Activated CD4-positive, alpha-beta T cell treated with anti-CD3 and anti-CD28 coated beads, Interleukin-10, Interleukin-2, amounts not matched to agents 100 ng/mL and 50 ng/mL, durations not matched to agents 16 hours and 8 hours (primary cell): Measurements from ENCODE around the gene EMX1.
A peak's percentile ranks its signal among the peaks of the same experiment; 100 is the strongest.

ENCODE experiments used
- DNase-seq: peaks from one replicate; pipeline ENCODE4 v3.0.0-alpha.2; 2020

EMX1 gene

DNA sequence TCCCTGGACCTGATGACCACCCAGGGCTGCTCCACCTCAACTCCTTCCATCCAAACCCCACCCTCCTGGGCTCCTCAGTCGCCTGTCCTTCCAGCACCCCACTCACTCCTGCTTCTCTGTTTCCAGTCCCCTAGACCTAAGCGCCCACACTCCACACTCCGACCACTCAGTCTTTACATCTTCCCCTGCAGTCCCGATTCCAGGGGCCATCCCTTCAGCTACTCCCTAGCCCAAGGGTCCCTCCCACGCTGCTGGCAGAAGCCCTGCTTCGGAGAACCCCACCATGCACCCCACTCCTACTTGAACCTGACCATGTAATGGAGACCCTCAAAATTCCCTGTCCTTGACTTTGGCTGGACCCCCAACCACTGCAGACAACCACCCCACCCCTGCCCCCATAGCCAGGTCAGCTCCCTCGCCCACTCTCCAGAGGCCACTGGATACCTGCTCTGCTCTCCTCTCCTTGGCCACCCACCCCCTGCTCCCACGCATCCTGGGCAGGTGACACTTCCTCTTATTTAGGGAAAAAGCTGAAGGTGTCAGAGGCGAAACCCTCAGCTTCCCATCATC lies 28.2 kb downstream of the EMX1 start:
- DNase-seq, result no peak

DNA sequence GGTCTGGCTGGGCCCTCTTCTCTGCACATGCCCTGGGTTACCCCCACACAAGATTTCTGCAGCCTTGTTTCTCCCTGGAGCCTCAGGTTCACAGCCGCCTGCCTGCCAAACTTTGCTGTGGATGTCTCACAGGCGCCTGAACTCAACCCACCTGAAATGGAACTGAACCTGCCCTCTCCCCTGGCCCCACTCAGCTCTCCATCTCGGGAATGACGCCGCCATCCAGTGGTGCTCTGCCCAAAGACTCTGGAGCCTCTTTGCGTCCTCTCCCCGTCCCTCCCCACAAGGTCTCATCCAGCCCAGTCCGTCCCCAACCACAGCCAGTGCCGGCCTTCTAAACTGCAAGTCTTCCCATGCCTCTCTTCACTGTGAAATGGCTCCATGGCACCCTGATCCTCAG lies 29.1 kb downstream of the EMX1 start:
- no peak for DNase-seq

DNA sequence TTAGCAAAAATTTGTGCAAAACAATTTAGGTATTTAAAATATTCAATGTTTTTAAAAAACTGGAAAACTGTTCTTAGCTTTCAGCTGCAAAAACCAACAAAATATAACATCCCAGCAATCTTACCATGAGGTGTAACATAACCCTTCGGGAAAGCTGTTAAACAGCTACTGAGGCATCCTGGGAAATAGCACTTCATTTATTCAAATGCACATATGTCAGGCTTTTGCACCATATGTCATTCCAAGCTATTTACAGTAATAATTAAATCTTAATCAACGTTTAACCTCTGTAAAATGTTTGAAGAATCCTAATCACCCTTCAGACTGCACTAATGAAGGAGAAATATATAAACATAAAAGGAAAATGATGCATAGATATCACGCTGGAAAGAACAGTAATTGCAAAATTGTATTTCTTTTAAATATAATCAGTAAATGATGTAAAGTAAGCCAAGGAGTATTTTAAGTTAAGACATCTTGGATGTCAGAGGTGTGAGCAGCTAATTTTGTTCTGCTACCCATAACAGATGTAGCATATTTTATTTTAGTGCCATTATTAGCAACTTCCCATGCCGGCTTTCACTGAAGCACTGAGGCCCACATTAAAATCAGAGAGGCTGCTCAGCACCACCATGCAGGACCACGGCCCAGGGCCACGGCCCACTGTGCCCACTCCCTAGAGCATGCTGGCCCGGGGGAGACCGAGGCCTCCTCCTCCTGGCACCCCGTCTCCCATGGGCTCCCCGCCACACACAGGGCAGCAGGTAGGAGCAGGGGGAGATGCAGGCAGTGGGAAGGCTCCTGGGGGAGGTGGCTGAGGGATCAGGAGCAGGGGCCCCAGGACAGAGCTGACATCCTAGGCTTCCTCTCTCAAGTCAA lies 30.9 kb downstream of the EMX1 start:
- no peak for DNase-seq

- DNase-seq, result no peak
Measured at GRCh38 chr2:72949045-72949444, 31.7 kb downstream of the EMX1 start.

- DNase-seq, result no peak
Measured at GRCh38 chr2:72949642-72950041, 32.3 kb downstream of the EMX1 start.

DNA sequence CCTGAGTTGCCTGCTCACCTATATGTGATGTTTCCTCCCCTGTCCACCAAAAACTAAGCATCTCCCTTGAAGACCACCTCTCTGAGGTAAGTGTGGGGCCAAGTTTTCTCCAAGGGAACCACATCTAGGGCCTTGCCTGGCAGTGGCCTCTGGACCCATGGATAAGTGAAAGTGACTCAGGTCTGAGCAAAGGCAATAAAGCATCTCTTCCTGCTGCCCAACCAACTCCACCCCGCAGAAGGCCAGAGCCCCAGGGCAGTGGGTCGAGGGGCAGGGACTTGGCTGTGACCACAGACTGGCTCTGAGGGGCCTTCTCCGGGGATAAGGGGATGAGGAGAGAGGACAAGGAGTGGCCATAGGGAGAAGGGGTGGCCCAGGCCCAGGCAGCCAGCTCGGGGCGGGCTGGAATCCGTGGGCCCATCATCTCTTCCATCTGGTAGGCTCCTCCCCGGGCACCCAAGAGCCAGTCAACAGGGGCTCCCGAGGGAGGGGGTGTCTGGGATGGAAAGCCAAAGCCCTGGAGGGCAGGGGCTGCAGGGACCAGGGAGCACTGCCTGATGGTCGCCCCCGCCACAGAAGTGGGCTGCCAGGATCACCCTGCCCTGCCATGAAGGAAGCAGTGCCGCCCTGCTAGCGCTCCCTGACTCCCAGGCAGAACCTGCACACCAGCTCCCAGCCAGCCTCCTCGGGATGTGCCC lies 33.4 kb downstream of the EMX1 start:
- DNase-seq, result no peak

- DNase-seq, result no peak
Measured at GRCh38 chr2:72951303-72952095, 34.2 kb downstream of the EMX1 start.

DNA sequence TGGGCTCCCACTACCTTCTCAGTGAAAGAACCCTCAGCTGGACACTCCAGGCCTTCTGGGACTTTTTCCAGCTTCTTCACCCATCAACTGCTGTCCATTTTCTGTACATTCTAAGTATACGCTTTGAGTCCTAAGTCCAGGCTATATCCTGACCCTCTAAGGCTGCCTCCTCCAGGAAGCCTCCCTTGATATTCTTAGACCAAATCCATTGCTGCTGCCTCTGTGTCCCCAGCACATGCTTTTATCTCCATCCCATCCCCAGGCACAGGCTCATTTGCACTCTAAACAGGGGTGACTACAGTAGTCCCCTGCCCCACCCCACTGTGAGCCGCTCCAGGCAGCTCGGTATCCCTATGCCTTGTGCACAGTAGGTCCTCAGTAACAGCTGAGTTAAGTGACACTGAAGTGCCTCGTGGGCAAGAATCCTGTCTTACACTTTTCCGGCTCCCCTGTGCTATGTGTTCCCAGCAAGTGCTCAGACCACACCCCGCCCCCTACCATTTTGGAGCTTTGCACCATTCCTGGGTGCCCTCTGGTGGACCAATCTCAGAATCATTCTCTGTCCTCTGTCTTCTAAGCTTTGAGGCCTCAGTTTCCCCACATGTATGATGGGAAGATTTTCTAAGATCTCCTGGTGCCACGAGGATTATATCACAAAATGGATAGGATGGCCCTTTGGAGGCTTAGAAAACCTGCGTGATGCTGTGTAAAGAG lies 34.9 kb downstream of the EMX1 start:
- no peak for DNase-seq

GRCh38 chr2:72952961-72953360 lies 35.6 kb downstream of the EMX1 start:
- DNase-seq, result no peak

GRCh38 chr2:72953528-72953927 lies 36.2 kb downstream of the EMX1 start:
- no peak for DNase-seq

DNA sequence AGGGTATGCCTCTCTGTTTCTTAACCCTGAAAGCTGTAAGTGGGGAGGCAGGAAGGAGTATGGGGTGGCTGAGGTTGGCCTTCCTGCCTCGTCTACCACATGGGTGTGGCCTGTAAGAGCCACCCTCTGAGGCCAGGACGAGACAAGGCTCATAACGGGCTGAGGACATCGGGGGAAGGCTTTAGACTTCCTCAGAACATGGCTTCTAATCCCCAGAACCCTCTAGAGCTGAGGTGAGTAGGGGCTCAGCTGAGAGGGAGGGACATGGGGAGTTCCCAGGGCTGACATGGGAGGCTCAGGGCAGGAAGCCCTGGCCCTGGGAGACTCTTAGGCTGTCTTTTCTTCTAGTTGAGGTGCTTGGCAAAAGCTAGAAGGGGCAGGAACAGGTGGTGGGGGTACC lies 36.7 kb downstream of the EMX1 start:
- peak; percentile 53 for DNase-seq

DNA sequence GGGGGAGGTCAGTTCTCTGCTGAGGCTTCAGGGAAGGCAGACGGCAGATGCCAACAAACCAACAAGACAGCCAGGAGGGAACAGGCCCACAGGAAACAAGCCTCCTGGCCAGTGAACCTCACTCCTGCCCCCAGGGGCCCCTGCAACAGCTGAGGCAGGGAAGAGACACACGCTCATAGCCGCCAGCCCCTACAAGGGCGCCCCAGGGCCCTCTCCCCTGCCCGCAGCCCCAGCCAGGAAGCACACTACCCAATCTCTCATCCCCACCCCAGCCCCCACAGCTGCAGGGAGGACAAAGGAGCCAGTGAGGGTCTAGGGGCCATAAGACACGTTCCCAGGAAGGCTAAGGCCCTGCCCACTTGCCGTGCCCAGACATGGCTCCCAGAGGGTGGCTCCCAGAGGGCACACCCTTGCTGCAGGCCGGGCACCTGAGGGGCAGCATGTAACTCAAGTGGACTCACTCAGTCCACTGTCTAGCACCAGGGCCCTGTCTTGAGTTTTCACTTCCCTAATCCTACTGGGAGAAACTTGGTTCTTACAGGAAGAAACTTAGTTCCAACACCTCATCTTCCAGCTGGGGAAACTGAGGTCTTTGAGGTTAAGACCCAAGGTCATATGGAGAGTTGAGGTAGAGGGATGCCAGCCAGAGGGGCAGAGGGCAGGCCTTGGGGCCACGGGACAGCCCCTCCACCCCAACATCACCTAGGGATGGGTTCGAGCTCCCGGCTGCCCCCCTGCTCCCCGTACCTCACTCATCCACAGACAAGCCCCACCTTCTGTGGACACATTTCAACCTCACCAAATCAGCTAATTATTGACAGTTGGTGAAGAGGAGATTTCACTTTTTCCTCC lies 37.3 kb downstream of the EMX1 start:
- no peak for DNase-seq

- no peak for DNase-seq
Measured at GRCh38 chr2:72955228-72956049, 38.1 kb downstream of the EMX1 start.

- DNase-seq, result no peak
Measured at GRCh38 chr2:72956050-72956395, 38.7 kb downstream of the EMX1 start.

DNA sequence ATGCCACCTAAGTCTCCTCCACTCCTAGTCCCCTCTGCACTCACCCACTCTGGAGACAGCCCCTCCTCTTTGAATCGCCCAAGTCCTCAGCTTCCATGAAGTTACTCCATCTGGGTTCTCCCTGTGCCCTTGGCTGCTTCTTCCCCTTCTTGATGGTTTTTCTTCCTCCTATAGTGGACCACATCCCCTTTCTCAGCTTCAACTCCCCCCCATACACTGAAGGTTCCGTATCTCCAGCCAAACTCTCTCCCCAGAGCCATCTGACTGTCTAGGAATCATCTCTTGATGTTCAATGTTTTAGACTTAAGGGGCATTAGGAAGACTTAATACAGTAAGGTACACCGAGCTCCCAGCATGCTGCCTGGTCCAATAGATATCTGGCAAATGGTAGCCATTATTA lies 39.6 kb downstream of the EMX1 start:
- no peak for DNase-seq

DNA sequence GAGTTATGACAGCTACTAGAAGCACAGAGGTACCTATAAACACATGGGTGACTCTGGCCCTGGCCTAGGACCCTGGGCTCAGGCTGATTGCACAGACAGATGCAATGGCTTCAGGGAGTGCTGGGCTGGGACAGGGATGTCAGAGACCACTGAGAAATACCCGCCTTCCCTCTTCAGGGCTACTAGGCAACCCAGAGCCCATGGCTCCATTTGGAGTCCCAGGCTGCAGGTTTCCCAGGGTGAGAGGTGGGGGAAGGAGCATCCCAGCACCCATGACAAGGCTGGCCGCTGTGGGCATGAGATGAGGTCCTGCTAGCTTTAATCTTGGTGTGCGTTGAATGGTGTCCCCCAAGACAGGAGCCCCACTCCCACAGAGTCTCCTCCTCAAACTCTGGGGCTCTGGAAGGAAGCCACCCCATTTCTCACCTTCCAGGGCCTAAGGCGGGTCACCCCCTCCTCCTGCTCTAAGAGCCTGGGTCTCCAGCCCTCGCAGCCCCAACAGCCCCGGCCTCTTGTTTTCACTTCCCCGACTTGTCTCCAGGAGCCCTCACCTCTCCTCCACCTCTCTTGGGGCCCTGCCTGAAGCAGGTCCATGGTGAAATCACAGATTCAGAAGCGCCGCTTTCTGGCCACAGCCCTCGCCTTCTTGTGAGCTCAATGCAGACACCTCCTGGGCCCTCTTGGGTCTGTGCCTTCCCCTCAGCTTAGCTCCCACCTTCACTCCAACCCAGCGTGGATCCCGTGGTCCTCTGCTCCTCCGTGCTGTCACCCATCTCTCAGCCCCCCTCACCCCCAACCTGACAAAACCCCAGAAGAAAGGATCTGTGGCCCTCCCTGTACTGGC lies 41.4 kb downstream of the EMX1 start:
- no peak for DNase-seq

DNA sequence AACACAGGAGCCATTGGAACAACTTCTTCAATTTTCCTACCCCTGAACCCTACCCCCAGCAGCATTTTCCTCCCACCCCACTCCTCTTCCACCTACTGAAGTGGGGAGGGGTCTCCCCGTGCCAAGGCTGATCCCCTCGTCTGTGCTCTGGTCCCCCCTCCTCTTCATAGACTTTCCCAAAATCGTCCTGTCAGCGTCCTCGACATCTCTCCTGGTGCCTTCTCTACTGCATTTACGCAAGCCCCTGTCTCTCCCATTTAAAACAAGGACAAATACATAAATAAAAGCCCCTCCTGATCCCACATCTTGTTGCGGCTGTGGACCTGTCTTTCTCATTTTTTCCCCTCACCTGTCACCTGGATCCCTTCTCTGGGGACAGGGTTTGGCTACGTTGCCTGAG lies 42.2 kb downstream of the EMX1 start:
- DNase-seq, result no peak

GRCh38 chr2:72959995-72960981 lies 43.0 kb downstream of the EMX1 start:
- DNase-seq, result no peak
